Measurements from ENCODE around the gene MME. TPM values are rescaled to one million over a fixed set of nuclear protein-coding genes. Genes with fewer than 3 reads are reported as not detected.
A peak's percentile ranks its signal among the peaks of the same experiment; 100 is the strongest.

MME gene
- total and polyA plus RNA-seq, 8 donors: 9.1 to 43.6 (median 26.5) TPM

- H3K27ac ChIP-seq: no peak overlapping the region
- intact Hi-C loops (cut with DNase I): no loop called here
- ATAC-seq: no peak
- H3K27me3 ChIP-seq: no peaks in the 10 kb centered on the region
- no peak for TF ChIP-seq CTCF (IDR thresholded peaks at IDR 0.05)
- no peaks in the 10 kb centered on the region for H3K4me1 ChIP-seq
- H3K36me3 ChIP-seq: no peaks in the 10 kb centered on the region
- H3K4me3 ChIP-seq: no peak overlapping the region
- DNase-seq: no peak
- no peaks in the 10 kb centered on the region for H3K9me3 ChIP-seq
These were observed 117.7 kb downstream of the MME start for GRCh38 chr3:155197786-155198185.

- Histone ChIP-seq H3K36me3 (no peaks in the 10 kb centered on the region), H3K27ac (no peak overlapping the region), H3K4me3 (no peak overlapping the region), H3K9me3 (no peaks in the 10 kb centered on the region), H3K27me3 (no peaks in the 10 kb centered on the region), H3K4me1 (no peaks in the 10 kb centered on the region)
- ATAC-seq: no peak
- no peak for TF ChIP-seq CTCF (IDR thresholded peaks at IDR 0.05)
- intact Hi-C loops (cut with DNase I): no loop called here
- no peak for DNase-seq
These were observed 122.5 kb downstream of the MME start for GRCh38 chr3:155202626-155203025.

GRCh38 chr3:155204851-155205250, 124.7 kb downstream of the MME start:
- intact Hi-C loops (cut with DNase I): no loop called here
- Histone ChIP-seq H3K4me1 (no peaks in the 10 kb centered on the region), H3K27me3 (no peaks in the 10 kb centered on the region), H3K27ac (no peak overlapping the region), H3K9me3 (no peaks in the 10 kb centered on the region), H3K36me3 (no peaks in the 10 kb centered on the region), H3K4me3 (no peak overlapping the region)
- no peak for TF ChIP-seq CTCF (IDR thresholded peaks at IDR 0.05)
- ATAC-seq (no peak), DNase-seq (no peak)

- TF ChIP-seq CTCF (IDR thresholded peaks at IDR 0.05): no peak
- intact Hi-C loops (cut with DNase I): no loop called here
- DNase-seq (no peak), ATAC-seq (no peak)
- no peak overlapping the region for H3K27ac ChIP-seq
- no peaks in the 10 kb centered on the region for H3K36me3 ChIP-seq
- no peaks in the 10 kb centered on the region for H3K9me3 ChIP-seq
- no peaks in the 10 kb centered on the region for H3K4me1 ChIP-seq
- H3K27me3 ChIP-seq: no peaks in the 10 kb centered on the region
- H3K4me3 ChIP-seq: no peak overlapping the region
These were observed 128.2 kb downstream of the MME start for GRCh38 chr3:155208183-155208800.

GRCh38 chr3:155210736-155211135, 130.6 kb downstream of the MME start:
- no peaks in the 10 kb centered on the region for H3K9me3 ChIP-seq
- H3K27me3 ChIP-seq: no peaks in the 10 kb centered on the region
- ATAC-seq (no peak), DNase-seq (peak in 1 of 4 donors; percentile 10)
- H3K4me3 ChIP-seq: no peak overlapping the region
- TF ChIP-seq CTCF (IDR thresholded peaks at IDR 0.05): no peak
- H3K36me3 ChIP-seq: no peaks in the 10 kb centered on the region
- no peak overlapping the region for H3K27ac ChIP-seq
- no peaks in the 10 kb centered on the region for H3K4me1 ChIP-seq
- intact Hi-C loops (cut with DNase I): no loop called here
